H1 (cell line): ENCODE data around the gene MRPS6. TPM values are rescaled to one million over a fixed set of nuclear protein-coding genes. Genes with fewer than 3 reads are reported as not detected.
A peak's percentile ranks its signal among the peaks of the same experiment; 100 is the strongest.

Experiments
- CTCF ChIA-PET: fragments of 300-600 bp; sonication (Branson Sonifier 250); formaldehyde crosslinking; loops from one replicate; lab custom pipeline; 2021; ENCODE audit not compliant: partially characterized antibody; lab: Charles Lee
- POLR2A ChIA-PET: fragments of 300-600 bp; sonication (Branson Sonifier 250); formaldehyde crosslinking; loops from one replicate; lab custom pipeline; 2021; ENCODE audit warnings: inconsistent platforms; ENCODE audit not compliant: partially characterized antibody; lab: Charles Lee
- DNase-seq, 2 experiments: peaks; one replicate each; pipeline versions ENCODE4 v3.0.0 to v3.0.0-alpha.2; 2010 to 2022; ENCODE audit warnings: low spot score in 2 of 2, low read depth in 1 of 2, mixed read lengths in 1 of 2
- FAIRE-seq: peaks from 2 replicates; lab custom pipeline; 2011; peaks lifted over from hg19 to GRCh38; lab: Jason Lieb, UNC
- H2AFZ ChIP-seq: 2 replicates; pipeline ENCODE4 v1.8.1; 2012; ENCODE audit warnings: low read length, inconsistent platforms
- H2AK5ac ChIP-seq: 2 replicates; pipeline ENCODE4 v1.6.1; 2013; ENCODE audit warnings: low read depth, low read length
- H2BK120ac ChIP-seq: replicated peaks from 2 replicates; pipeline ENCODE3; 2013; ENCODE audit warnings: low read depth, low read length, inconsistent platforms
- H2BK12ac ChIP-seq: 2 replicates; pipeline ENCODE4 v1.6.1; 2013; ENCODE audit warnings: low read depth, low read length
- H2BK15ac ChIP-seq: 2 replicates; pipeline ENCODE4 v1.6.1; 2013; ENCODE audit warnings: low read length
- H2BK20ac ChIP-seq: 2 replicates; pipeline ENCODE4 v1.6.1; 2013; ENCODE audit warnings: low read length
- H2BK5ac ChIP-seq: 2 replicates; pipeline ENCODE4 v1.6.1; 2013; ENCODE audit warnings: low read depth, low read length
- H3K14ac ChIP-seq: 2 replicates; pipeline ENCODE4 v1.6.1; 2013; ENCODE audit warnings: inconsistent platforms; ENCODE audit not compliant: insufficient read length
- H3K18ac ChIP-seq: 2 replicates; pipeline ENCODE4 v1.6.1; 2013; ENCODE audit warnings: low read length; ENCODE audit errors: extremely low read depth
- H3K23ac ChIP-seq: 2 replicates; pipeline ENCODE4 v1.6.1; 2013; ENCODE audit warnings: inconsistent platforms; ENCODE audit not compliant: insufficient read length
- H3K23me2 ChIP-seq: 2 replicates; pipeline ENCODE4 v1.6.1; 2013; ENCODE audit warnings: low read depth, low read length
- H3K27ac ChIP-seq: 2 replicates; pipeline ENCODE4 v1.6.1; 2011; ENCODE audit warnings: low read depth, low read length, inconsistent platforms
- H3K27me3 ChIP-seq, 4 experiments: replicated peaks in 1 of 4; 1 replicate in 1 of 4; 2 replicates in 3 of 4; pipeline versions ENCODE4 v1.6.1 to v1.8.1; 2011 to 2013; ENCODE audit warnings: low read length in 3 of 4, mild to moderate bottlenecking in 3 of 4, inconsistent platforms in 2 of 4, mixed read lengths in 2 of 4, moderate library complexity in 1 of 4; ENCODE audit not compliant: control insufficient read depth in 3 of 4, insufficient read depth in 3 of 4; ENCODE audit errors: extremely low read depth in 1 of 4
- H3K36me3 ChIP-seq, 4 experiments: 2 replicates each; pipeline versions ENCODE4 v1.6.1 to v1.8.1; 2011 to 2013; ENCODE audit warnings: mild to moderate bottlenecking in 4 of 4, low read length in 3 of 4, moderate library complexity in 2 of 4, control low read depth in 1 of 4, inconsistent platforms in 1 of 4; ENCODE audit not compliant: insufficient read depth in 4 of 4, control insufficient read depth in 2 of 4
- H3K4ac ChIP-seq: replicated peaks from 2 replicates; pipeline ENCODE3; 2013; ENCODE audit warnings: low read length, low read depth, mixed read lengths, inconsistent platforms; ENCODE audit not compliant: insufficient read length
- H3K4me1 ChIP-seq, 4 experiments: replicated peaks in 1 of 4; 1 replicate in 1 of 4; 2 replicates in 3 of 4; pipeline versions ENCODE4 v1.6.1 to v1.8.1; 2011 to 2013; ENCODE audit warnings: low read length in 3 of 4, inconsistent platforms in 2 of 4, mixed read lengths in 1 of 4; ENCODE audit not compliant: insufficient read depth in 4 of 4, control insufficient read depth in 3 of 4
- H3K4me2 ChIP-seq, 2 experiments: 2 replicates each; pipeline versions ENCODE4 v1.6.1 to v1.8.1; 2011 to 2013; ENCODE audit warnings: low read depth in 2 of 2, low read length in 2 of 2, control low read depth in 1 of 2, inconsistent platforms in 1 of 2, mild to moderate bottlenecking in 1 of 2; ENCODE audit not compliant: insufficient read depth in 1 of 2
- H3K4me3 ChIP-seq, 4 experiments: fragments of 200-600, 300-600 bp in 1 of 4; sonication (generic), shearing (Covaris generic), sonication (Bioruptor Twin) in 1 of 4; 2 replicates each; pipeline versions ENCODE4 v1.5.1 to v1.8.1; 2011 to 2016; ENCODE audit warnings: low read length in 4 of 4, low read depth in 3 of 4, control low read depth in 2 of 4, inconsistent platforms in 2 of 4, mild to moderate bottlenecking in 2 of 4, mixed read lengths in 1 of 4, moderate library complexity in 1 of 4; ENCODE audit not compliant: insufficient read depth in 2 of 4; ENCODE audit errors: extremely low read depth in 1 of 4
- H3K56ac ChIP-seq: replicated peaks from 2 replicates; pipeline ENCODE3; 2013; ENCODE audit warnings: low read depth, mild to moderate bottlenecking, mixed read lengths, low read length, inconsistent platforms; ENCODE audit not compliant: insufficient read length
- H3K79me1 ChIP-seq: 2 replicates; pipeline ENCODE4 v1.6.1; 2013; ENCODE audit warnings: low read depth, low read length, control low read depth
- H3K79me2 ChIP-seq, 2 experiments: 2 replicates each; pipeline versions ENCODE4 v1.6.1 to v1.8.1; 2012 to 2013; ENCODE audit warnings: low read length in 2 of 2, mild to moderate bottlenecking in 2 of 2, inconsistent platforms in 1 of 2; ENCODE audit not compliant: insufficient read depth in 2 of 2, control insufficient read depth in 1 of 2
- H3K9ac ChIP-seq, 4 experiments: replicated peaks in 1 of 4; 1 replicate in 1 of 4; 2 replicates in 3 of 4; pipeline versions ENCODE4 v1.6.1 to v1.8.1; 2011 to 2013; ENCODE audit warnings: low read depth in 3 of 4, low read length in 3 of 4, control low read depth in 2 of 4, mild to moderate bottlenecking in 2 of 4, moderate library complexity in 2 of 4, inconsistent platforms in 1 of 4; ENCODE audit errors: extremely low read depth in 1 of 4
- H3K9me3 ChIP-seq, 2 experiments: 2 replicates each; pipeline versions ENCODE4 v1.6.1 to v1.8.1; 2012 to 2013; ENCODE audit warnings: mild to moderate bottlenecking in 2 of 2, moderate library complexity in 2 of 2, control low read depth in 1 of 2, inconsistent platforms in 1 of 2, low read depth in 1 of 2, low read length in 1 of 2, mixed read lengths in 1 of 2; ENCODE audit not compliant: insufficient read depth in 2 of 2
- H4K20me1 ChIP-seq, 2 experiments: replicated peaks in 1 of 2; 2 replicates each; pipeline versions ENCODE3 to v1.8.1; 2011 to 2013; ENCODE audit warnings: inconsistent platforms in 2 of 2, low read length in 2 of 2, mild to moderate bottlenecking in 1 of 2; ENCODE audit not compliant: insufficient read depth in 2 of 2, control insufficient read depth in 1 of 2
- H4K5ac ChIP-seq: 2 replicates; pipeline ENCODE4 v1.6.1; 2013; ENCODE audit warnings: low read length, low read depth, mixed read lengths, inconsistent platforms; ENCODE audit not compliant: insufficient read length
- H4K8ac ChIP-seq: 2 replicates; pipeline ENCODE4 v1.8.0; 2013; ENCODE audit warnings: mild to moderate bottlenecking, moderate library complexity, low read length, inconsistent platforms; ENCODE audit not compliant: insufficient read depth; ENCODE audit errors: extremely low read depth
- H4K91ac ChIP-seq: replicated peaks from 2 replicates; pipeline ENCODE3; 2013; ENCODE audit warnings: low read length, mixed read lengths, inconsistent platforms; ENCODE audit not compliant: insufficient read length
- CTCF ChIP-seq, 3 experiments: IDR thresholded peaks; 1 replicate in 2 of 3; 2 replicates in 1 of 3; pipeline versions ENCODE4 v1.5.1 to v1.6.1; 2011; ENCODE audit warnings: low read length in 3 of 3, mild to moderate bottlenecking in 3 of 3, inconsistent platforms in 2 of 3, low read depth in 1 of 3, moderate library complexity in 1 of 3; ENCODE audit not compliant: insufficient read depth in 1 of 3; ENCODE audit errors: control extremely low read depth in 1 of 3
- GABPA ChIP-seq: IDR thresholded peaks from 2 replicates; pipeline ENCODE4 v1.6.1; 2011; ENCODE audit warnings: mild to moderate bottlenecking, low read length, moderate library complexity, borderline replicate concordance; ENCODE audit not compliant: insufficient read depth
- POLR2A ChIP-seq, 2 experiments: IDR thresholded peaks; 1 replicate in 1 of 2; 2 replicates in 1 of 2; pipeline ENCODE4 v1.6.1; 2011; ENCODE audit warnings: low read depth in 2 of 2, low read length in 2 of 2, mild to moderate bottlenecking in 2 of 2; ENCODE audit errors: control extremely low read depth in 1 of 2
- POLR2AphosphoS5 ChIP-seq: IDR thresholded peaks from 2 replicates; pipeline ENCODE4 v1.6.1; 2011; ENCODE audit warnings: low read depth, low read length
- RFX5 ChIP-seq: IDR thresholded peaks from 2 replicates; pipeline ENCODE4 v1.6.1; 2011; ENCODE audit warnings: low read depth, low read length, improper control_type of control experiment, borderline replicate concordance
- SIX5 ChIP-seq: IDR thresholded peaks from 2 replicates; pipeline ENCODE4 v1.6.1; 2011; ENCODE audit warnings: mild to moderate bottlenecking, low read depth, low read length
- SP1 ChIP-seq: IDR thresholded peaks from 2 replicates; pipeline ENCODE4 v1.6.1; 2011; ENCODE audit warnings: low read depth, low read length
- SP2 ChIP-seq: IDR thresholded peaks from 2 replicates; pipeline ENCODE4 v1.6.1; 2012; ENCODE audit warnings: mild to moderate bottlenecking, low read length, inconsistent platforms
- TAF7 ChIP-seq: optimal IDR thresholded peaks from 2 replicates; pipeline ENCODE3; 2011; ENCODE audit warnings: low read depth, mild to moderate bottlenecking, inconsistent platforms, low read length, moderate library complexity, borderline replicate concordance
- TEAD4 ChIP-seq: IDR thresholded peaks from 2 replicates; pipeline ENCODE4 v1.6.1; 2012; ENCODE audit warnings: low read depth, low read length, inconsistent platforms, mixed read lengths
- YY1 ChIP-seq: IDR thresholded peaks from 2 replicates; pipeline ENCODE4 v1.6.1; 2011; ENCODE audit warnings: low read depth, mild to moderate bottlenecking, low read length
- ZNF274 ChIP-seq: IDR thresholded peaks from 2 replicates; pipeline ENCODE4 v1.7.0; 2012; ENCODE audit warnings: low read length, borderline replicate concordance; ENCODE audit errors: extremely low read depth
- WGBS, 2 experiments: shearing (Covaris generic) in 1 of 2; methylation state at CpG; one replicate each; pipeline versions ENCODE4 v1.1.6 to v1.1.7; 2013 to 2015; ENCODE audit warnings: low lambda C conversion rate in 2 of 2, mixed read lengths in 2 of 2, inconsistent platforms in 1 of 2, low coverage in 1 of 2, missing lambda C conversion rate in 1 of 2; ENCODE audit not compliant: insufficient replicate concordance in 2 of 2, insufficient coverage in 1 of 2, insufficient read length in 1 of 2; ENCODE audit errors: extremely low coverage in 1 of 2, missing lambda C conversion rate in 1 of 2; 5-methylcytosine and 5-hydroxymethylcytosine counted together
- polyA plus RNA-seq, 7 experiments: library from polyadenylated mRNA; depleted of rRNA in 3 of 7; stranded (reverse) in 5 of 7; unstranded in 2 of 7; fragments of >200 nt in 5 of 7; fragments of 200-250 nt in 2 of 7; gene quantifications; 1 replicate in 5 of 7; 2 replicates in 1 of 7; 4 replicates in 1 of 7; pipeline versions ENCODE4 v1.2.1 to v1.2.3, GENCODE V29; 2011 to 2013; ENCODE audit warnings: missing spikeins in 2 of 7, mixed read lengths in 2 of 7
- total RNA-seq: library from RNA; stranded (reverse); fragmentation: NEBNext Ultra II Directional; extraction: Animal tissue kit (Norgen Biotek cat#: 25700); gene quantifications from 2 replicates; pipeline ENCODE4 v1.2.1, GENCODE V29; 2021

MRPS6 gene
- total and polyA plus RNA-seq, 2 of the 8 experiments (the other 6 are each of a cell fraction or from before 2014, with no cell fraction given), result 62.7 to 156 TPM

- Histone ChIP-seq H3K36me3 (peaks cover 3 to 32% (median 20%) of the 10 kb centered on the region in 4 experiments; a peak in 7 of 8 replicates), H3K27me3 (no peaks in the 10 kb centered on the region), H2BK5ac (no peak overlapping the region), H2AK5ac (no peak overlapping the region), H4K91ac (no peak overlapping the region), H3K9ac (no peak overlapping the region), H3K79me2 (peaks cover 0 to 48% of the 10 kb centered on the region in 2 experiments; a peak in 2 of 4 replicates), H2AFZ (no peak overlapping the region), H3K4ac (no peak overlapping the region), H3K4me2 (no peak overlapping the region), H3K23me2 (no peaks in the 10 kb centered on the region), H3K79me1 (peaks cover 8% of the 10 kb centered on the region), H4K20me1 (peaks cover 0 to 3% of the 10 kb centered on the region in 2 experiments), H4K8ac (no peak overlapping the region), H2BK20ac (no peak overlapping the region), H3K9me3 (peaks cover 17 to 22% of the 10 kb centered on the region in 2 experiments), H2BK120ac (no peak overlapping the region), H3K18ac (no peak overlapping the region), H3K14ac (no peak overlapping the region), H3K56ac (no peak overlapping the region), H3K4me3 (no peak overlapping the region), H3K27ac (no peak overlapping the region), H2BK12ac (no peak overlapping the region), H3K23ac (no peak overlapping the region), H3K4me1 (no peaks in the 10 kb centered on the region), H4K5ac (no peak overlapping the region), H2BK15ac (no peak overlapping the region; the same call in 1 of the 2 replicates)
- WGBS, 2 experiments, result 97% methylated on average over 4 of the region's 4 CpGs; no CpG with 5 or more reads in 1 of the 2 experiments
- CTCF ChIA-PET, result interaction anchor here (1.2 to 2.2 kb wide), 2 partner anchors 11 to 49 kb away, joined by 3 to 8 read pairs; no protein-coding TSS in a partner anchor
- peak in 1 of 2 experiments; percentile 20 for DNase-seq
- FAIRE-seq, result no peak
- POLR2A ChIA-PET, result interaction anchor here (1.2 kb wide), 1 partner anchor 9 kb away, joined by 3 read pairs; no protein-coding TSS in a partner anchor
- TF ChIP-seq YY1 (no peak), TEAD4 (no peak), RFX5 (no peak), SP2 (no peak), POLR2A (IDR thresholded peaks at IDR 0.05; ENCODE audit: control extremely low read depth in 1 of 2, low read depth in 2 of 2, low read length in 2 of 2) (no peak), POLR2AphosphoS5 (no peak), SP1 (no peak), SIX5 (no peak), ZNF274 (no peak), GABPA (no peak), TAF7 (no peak), CTCF (IDR thresholded peaks at IDR 0.05; ENCODE audit: control extremely low read depth in 1 of 3, insufficient read depth in 1 of 3, low read depth in 1 of 3, low read length in 3 of 3) (no peak)
These were observed 68.0 kb downstream of the MRPS6 start for GRCh38 chr21:34141373-34141772.
